ENCODE measurements around the gene RNF220.
A peak's percentile ranks its signal among the peaks of the same experiment; 100 is the strongest.

The RNF220 gene

DNA sequence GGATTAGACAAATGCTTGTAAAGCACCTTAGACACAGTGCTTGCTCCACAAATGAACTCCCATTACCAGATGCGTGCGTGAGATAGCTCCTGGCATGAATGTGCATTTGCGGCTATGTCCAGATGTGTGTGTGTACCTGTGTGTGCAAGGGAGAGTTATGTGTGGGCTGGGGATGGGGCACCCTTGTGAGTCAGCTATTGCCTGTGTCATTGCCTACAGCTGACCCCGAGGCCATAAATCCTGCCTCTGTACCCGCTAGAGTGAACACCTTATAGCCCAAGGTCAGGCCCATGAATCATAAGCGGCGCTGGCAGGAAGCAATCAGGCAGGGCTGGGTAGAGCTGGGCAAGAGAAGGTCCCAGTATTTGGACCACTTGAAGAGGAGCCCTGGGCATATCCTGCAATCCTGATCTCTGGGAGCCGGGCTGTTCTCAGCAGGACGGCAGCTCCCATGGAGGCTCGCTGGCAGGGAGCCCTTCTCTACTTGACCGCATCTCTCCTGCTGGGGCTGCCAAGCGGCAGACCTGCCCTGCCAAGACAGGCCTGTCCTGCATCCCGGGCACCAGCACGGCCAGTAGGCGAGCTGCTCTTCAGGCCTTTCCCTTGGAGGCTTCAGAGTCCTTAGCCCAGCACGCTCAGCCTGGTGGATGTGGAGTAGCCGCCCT lies 182.9 kb downstream of the RNF220 start:
- no peak for DNase-seq (ENCODE audit: low read depth)

DNA sequence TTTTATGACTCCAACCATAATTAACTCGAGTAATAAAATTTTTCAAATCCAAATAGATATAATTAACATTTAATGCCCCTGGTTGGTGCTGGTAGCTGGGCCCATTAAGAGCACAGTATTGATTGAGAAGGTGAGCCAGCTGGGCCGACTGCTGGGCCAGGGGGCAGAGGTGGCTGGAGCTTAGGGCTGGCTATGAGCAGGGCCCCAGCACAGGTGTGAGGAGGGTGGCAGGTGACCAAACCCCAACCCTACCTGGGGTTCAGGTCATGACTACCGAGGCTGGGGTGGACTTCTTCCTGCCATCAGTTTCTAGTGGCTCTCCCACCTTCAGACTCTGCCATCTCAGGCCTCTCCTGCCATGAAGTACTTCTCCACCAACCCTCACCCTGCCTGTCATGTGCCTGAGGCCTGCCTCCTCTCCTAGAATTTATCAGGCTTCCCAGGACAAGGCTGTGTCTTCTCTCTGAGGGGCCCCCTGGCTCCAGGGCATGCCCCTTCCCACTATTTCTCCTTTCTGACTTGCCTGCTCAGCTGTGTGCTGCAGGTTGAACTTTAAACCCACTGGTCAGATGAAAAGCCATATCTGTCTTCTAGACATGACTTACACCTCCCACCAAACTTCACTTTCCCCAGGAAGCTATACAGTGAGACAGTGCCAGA lies 183.6 kb downstream of the RNF220 start:
- DNase-seq (ENCODE audit: low read depth): no peak

DNA sequence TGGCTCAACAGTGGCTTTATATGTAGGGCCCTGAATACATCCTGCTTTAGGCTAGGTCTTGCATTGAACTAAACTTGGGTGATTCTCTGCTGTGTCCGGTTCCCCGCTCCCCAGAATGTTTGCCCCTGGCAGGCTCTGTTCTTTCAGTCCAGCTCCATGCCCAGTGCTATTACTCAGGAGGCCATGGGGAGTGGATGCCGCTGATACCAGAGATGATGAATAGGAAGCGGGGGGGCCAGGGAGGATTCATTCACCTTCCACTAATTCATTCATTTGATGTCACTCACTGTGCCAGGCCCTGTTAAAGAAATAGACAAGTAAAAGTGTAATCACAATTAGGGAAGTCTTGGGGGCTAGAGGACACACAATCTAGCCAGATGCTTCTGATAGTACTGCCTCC lies 185.4 kb downstream of the RNF220 start:
- no peak for DNase-seq (ENCODE audit: low read depth)

DNA sequence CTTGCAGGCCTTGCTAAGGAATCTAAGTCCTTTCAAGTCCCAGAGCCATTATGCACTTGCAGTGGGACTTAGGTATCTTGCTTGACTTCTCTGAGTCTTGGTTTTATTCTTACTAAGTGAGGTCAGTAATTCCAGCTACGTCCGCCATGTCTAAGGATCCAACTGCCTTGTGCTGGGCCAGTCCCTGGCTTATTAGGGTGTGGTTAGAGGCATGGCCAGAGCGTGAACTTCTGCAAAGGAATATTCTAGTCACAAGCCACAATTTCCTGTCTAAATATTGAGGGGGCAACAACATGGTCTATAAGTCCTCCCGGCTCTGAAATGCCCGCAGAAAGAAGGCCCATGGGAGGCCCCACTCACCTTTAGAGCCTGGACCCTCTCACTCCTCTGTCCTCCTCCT lies 186.3 kb downstream of the RNF220 start:
- no peak for DNase-seq (ENCODE audit: low read depth)

DNA sequence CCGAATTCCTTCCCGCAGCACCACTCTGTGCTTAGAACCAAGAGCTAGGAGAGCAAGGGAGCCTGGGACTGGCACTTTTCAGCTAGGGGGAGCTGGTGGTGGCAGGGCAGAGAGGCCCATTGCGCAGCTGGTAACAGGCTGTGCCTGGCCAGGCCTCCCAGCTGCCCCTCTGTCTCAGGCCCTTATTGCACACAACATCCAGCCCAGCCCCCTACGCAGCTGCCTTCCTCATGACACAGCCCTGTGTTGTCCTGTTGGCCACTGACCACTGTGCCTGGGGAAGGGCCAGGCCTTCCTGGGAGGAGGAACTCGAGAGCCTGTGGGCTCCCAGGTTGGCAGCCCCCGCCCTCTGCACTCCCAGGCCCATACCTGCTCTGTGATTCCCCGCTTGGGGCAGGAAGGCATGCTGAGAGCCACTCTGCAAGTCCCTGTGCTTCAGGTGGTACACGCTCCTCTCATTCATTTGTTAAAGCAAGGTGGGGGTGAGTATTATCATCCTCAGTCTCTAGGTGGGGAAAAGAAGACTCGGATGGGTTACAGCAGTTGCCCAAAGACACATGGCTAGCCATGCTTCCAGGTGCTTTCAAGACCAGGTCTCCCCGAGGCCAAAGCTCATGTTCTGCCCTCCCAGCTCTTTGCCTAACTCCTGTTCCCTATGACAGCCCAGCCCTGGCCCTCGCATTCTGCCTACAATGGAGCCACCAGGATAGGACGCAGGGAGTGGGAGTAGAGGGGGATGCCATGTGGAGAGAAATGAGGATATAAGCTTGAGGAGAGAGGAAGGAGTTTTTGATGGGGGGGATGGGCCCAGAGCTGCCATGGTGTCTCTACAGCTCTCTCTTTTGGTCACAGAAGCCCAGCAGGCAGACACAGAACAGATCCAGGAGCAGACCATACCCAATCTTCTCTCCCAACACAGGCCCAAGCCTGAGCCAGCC lies 187.4 kb downstream of the RNF220 start:
- DNase-seq (ENCODE audit: low read depth): no peak

DNA sequence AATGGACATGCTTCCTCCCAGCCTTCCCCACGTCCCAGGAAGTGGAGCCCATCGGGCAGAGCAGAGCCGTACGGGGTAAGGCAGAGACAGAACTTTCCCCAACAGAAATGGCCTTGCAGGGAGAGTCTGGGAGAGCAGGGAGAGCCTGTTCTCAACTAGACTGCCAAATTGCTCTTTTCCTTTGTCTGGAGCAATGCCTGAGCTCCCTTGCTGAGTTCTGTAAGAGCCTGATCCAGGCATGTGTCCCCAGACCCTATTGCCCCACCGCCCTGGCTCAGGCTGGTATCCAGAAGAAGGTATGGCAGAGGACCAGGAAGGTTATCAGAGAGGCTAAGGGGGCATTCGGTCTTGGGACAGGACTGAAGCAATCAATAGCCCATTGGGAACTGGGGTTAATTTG lies 189.3 kb downstream of the RNF220 start:
- no peak for DNase-seq (ENCODE audit: low read depth)

DNA sequence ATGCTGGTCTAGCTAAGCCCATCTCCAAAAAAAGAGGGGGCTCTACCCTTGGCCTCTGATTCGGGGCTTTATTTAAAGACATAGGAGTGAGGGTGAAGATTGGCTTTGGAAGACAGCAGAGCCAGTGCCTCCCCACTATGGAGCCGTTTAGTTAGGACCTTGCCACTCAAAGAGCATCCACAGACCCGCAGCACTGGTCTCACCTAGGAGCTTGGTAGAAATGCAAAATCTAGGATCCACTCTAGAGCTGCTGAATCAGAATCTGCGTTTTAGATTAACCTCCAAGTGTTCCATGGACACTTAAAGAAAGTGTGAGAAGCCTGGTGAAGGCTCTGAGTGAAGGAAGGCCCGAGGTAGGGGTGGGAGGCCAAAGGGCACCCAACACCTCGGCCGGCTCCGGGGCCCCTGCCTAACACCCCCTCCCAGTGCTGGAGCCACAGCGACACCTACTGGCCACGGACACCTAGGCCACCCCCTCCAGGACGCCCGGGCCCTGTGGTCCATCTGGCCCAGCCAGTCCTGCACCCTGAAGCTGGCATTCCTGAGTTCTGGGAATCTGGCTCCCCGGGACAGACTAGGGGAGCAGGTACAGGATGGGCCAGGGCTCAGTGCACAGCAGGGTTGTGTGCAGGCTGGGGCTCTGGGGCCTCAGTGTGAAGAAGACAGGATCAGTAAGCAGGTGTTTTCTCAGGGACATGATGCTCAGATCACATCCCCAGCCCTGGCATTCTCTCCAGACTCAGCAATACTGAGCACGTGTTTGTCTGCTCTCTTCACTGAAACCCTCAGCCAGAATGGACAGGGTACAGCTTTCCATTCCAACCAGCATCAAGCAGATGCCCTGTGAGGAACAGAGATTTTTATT lies 190.0 kb downstream of the RNF220 start:
- peak; percentile 65 for DNase-seq (ENCODE audit: low read depth)

DNA sequence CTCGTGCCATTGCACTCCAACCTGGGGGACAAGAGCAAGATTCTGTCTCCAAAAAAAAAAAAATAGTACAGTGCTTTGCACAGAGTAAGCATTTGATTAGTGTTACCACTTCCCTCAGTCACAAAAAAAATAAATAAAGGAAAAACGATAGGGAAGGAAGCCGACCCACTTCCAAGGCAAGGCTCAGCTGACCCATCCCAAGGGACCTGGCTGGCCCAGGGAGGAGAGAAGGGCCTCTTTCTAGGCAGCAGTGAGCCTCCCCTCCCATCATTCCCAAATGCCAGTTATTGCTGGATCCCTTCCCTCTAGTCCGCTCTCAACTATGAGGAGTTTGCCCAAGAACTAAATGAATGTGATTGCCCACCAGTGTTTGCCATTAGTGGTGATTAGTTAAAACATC lies 191.5 kb downstream of the RNF220 start:
- DNase-seq (ENCODE audit: low read depth): no peak

DNA sequence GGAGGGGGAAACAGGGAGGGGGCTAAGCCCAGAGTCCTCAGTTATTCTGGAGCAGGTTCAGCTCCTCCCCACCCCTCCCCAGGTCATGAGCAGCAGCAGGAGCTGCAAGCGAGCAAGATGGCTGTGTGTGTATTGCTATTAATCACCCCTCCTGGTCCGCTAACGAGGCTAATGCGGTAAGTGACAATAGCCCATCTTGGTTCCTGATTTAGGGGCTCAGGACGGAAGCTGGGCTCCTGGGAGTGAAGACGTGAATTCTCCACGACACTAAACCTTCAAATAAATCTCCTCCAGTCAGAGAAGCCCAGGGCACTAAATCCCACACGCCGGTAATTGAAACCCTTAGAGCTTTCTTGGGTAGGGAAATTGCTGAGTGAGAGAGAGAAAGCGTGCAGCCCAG lies 193.1 kb downstream of the RNF220 start:
- DNase-seq (ENCODE audit: low read depth): no peak

DNA sequence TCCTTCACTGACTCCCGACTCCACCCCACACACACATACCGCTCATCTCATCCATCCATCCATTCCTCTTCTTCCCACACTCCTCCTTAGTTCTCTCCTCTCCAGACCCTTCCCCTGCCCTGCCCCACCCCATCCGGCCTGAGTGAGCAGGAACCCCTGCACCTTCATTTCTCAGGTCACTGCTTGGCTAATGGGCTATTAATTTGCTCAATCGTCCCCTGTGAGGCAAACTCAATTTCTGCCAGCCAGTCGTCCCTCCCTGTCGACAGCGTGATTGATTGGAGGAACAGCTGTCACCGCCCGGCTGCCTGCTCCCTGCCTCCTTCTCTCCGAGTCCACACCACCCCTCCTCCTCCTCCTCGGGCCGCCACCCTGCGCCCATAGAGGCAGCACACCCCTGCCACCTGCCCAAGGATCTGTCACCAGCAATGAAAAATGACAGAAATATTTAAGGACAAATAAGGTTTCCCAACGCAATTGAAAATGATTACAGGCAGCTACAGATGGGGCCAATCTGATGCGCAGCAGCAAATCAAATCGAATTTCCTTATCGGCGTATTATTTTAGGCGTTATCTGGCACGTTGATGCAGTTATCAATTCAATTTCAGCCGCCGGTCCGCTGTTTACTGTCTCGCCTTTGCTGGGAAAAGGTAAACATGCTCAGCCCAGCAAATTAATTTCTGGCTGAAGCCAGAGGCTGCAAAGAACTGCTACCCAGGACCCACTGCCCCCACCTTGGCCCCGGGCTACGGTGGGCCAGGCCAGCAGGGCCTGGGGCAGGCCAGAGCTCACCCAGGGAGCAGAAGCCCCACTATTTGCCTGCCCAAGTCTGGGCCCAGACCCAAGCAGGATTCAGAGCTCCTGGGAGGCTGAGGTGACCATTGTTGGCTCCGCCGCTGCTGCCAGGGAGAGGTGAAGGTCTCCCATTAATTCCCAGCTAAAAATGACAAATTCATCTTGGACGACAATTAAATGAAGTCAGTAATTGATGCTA lies 197.9 kb downstream of the RNF220 start:
- no peak for DNase-seq (ENCODE audit: low read depth)

DNA sequence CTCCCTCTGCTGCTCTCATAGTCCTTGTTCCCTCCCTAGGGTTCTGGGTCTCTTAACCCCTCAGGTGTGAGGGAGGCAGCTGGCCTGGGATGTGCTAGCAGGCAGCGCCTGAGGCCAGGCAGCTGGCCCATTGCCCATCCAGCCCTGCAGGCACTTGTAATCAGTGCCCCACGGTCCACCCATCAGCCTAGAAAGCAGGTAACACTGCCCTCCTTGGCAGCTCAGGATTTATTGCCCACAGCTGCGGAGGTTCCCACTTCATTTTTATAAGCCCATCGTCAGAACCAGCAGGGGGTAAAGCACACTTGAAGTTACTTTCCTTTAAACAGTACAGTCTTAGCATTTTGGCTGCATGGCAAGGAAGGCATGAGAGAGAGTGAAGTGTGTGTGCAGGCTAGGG lies 198.7 kb downstream of the RNF220 start:
- DNase-seq (ENCODE audit: low read depth): no peak

DNA sequence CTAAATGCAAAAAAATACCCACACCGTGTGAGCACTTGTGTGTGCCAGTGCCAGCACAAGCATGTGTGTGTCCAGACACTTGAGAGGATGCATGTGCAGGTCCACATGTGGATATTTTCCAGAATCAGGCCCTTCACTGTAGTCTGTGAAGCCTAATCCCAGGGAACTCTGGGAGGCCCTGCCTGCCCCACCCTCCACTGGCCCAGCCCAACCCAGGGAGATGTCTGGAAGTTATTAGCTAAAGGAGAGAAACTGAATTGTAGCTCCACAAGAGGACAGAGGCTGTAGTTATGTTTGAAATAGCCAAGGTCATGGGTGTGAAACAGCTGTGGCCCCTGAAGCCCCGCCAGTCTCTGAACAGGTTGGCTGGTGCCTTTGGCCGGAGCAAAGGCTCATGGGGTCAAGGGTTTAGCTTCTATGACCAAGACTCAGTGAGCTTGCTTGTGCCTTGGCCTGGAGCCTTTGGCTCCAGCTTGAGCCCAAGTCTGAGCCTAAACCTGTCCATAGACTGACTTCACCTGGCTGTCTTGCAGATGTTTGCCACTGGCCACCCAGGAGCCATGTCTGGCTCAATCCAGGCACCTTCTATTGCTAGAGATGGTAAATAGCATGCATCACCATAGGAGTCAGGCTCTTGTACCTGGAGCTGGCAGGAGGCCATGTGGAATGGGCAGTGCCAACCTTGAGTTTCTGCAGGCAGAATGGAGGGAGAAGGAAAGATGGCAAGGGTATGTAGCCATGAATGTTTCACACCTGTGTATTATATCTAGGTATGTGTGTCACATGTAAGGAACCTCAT lies 199.3 kb downstream of the RNF220 start:
- DNase-seq (ENCODE audit: low read depth): no peak

DNA sequence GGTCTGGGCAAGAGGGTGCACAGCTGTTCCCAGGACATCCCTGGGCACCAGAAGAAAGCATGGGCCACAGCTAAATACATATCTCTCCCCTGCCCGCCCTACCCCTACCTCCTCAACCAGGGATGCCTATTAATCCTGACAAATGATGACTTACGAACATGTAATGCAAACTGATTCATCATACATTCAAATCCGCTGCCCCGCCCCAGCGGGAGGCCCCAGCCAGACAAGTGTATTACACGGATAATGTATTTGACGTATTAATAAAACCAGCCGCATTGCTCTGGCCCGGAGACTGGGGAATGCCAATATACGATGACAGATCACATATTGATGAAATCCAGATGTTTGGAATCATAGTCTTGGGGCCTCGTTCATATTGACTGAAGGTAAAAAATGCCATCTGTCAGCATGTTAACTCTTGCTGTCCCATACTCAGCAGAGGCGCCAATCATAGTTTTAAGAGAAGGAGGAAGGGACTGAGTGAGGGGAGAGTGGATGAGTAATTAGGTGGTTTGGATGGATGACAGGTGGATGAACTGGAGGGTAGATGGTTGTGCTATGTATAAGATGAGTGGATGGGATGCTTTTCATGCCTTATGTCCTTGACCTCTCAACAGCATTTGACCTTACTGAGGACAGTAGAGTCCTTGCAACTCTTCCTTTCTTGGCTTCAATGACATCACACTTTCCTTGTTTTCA lies 201.0 kb downstream of the RNF220 start:
- DNase-seq (ENCODE audit: low read depth): no peak

DNA sequence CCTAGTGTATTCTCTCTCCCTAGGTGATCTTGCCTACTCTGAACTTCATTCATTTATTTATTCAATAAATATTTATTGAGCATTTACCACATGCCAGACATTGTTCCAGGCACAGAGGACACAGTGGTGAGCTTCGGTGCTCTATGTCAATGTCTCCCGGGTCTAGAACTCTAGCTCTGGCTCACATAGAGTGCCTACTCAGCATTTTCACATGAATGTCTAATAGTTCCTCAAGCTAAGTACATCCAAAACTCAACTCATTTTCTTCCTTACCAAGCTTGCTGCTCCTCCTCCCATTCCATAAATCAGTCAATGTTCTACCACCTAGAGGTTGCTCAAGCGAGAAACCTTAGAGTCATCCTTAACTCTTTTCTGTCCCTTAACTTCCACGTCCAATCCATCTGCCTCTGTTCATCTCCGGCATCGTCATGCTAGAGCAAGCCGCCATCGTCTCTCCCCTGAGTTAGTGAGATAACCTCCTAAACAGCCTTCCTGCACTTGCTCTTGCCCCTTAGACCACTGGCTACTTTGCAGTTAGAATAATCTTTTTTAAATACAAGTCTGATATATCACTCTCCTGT lies 201.7 kb downstream of the RNF220 start:
- DNase-seq (ENCODE audit: low read depth): no peak

DNA sequence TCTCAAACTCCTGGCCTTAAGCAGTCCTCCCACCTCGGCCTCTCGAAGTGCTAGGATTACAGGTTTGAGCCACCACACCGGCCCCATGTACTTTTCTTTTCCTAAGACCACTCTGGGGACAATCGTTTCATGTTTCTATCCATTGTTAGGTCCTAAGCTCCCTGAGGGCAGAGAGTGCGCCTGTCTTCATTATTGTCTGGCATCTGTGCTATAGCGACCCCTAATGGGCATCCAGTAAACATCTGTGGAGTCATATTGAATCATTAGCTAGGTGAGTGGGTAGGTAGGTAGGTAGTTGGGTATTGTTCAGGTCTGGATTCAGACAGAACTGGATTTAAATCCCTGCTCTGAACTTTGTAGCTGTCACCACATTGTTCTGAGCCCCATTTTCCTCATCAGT lies 203.1 kb downstream of the RNF220 start:
- no peak for DNase-seq (ENCODE audit: low read depth)

DNA sequence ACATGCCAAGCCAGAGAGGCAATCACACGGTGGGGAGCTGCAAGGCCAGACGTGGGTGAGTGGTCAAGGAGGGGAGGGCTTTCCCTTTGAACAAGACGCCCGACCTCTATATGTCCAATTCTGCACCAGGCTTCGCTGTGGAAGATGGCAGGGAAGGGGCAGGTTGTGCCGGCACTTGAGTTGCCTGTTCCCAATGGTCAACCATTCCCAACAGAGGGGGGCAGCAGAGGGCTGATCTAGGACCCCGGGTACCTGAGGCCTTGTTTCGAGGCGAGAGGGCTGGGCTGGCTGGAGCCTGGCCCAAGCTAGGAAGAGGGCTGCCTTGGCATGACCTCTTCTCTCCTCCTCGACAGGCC lies 204.3 kb downstream of the RNF220 start:
- DNase-seq (ENCODE audit: low read depth): no peak

DNA sequence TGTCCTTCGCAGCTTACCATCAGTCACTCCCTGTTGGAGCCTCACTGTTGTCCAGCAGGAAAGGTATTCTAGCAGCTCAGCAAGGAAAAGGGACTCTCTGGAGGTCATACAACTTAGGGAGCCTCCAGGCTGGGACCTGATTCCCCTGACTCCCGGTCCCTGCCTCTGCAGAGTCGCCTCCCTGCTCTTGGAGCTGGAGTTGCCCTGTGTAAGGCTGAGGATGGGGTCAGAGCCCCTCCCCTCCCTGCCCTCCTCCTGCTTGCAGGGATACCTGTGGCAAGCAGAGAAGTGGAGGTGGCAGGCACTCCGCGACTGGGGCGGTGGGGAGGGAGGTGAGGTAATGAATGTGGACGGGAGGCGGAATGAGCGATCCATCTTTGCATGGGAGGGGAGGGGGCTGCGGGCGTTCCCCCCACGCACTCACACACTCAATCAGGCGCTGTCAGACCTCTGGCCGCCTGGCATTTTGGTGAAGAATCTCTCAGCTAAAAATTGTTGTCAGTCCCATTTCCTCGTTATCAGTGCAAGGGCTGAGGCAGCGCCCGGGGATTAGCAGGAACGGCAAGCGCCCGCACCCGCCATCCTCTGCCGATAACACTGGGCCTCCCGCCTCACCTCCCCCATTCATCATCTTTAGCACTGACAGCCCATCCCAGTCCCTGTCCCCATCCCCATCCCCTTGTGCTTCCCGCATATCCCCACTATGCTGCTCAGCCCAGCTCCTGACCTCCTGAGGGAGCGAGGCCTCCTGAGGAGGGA lies 204.9 kb downstream of the RNF220 start:
- DNase-seq (ENCODE audit: low read depth): no peak

DNA sequence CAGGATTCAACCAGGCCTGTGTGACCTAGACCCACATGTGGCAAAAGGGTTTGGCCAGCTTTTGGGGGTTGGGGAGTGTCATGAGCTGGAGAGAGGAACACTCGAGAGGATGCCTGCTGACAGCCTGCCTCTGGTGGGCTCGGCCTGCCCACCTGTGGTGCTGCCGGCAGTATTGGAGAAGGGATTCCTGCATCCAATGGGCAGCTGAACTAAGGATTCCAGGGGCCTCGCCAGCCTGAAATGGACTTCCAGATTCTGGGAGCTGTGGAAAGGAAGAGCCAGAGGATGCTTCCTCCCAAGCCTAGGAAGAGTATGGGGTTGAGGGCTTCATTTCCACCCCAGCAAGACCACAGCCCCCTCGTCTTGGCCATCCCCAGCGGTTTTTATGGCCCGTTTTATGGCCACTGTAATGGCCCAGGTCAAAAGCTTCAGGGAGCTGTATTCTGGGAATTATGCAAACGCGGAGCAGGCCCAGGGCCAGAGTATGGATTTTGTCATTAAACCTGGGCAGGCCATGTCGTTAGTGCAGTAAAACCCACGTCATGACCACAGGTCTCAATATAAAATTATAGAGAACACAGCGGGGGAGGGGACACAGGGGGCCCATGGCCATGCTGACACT lies 205.6 kb downstream of the RNF220 start:
- DNase-seq (ENCODE audit: low read depth): no peak

Data from activated gamma-delta T cell treated with anti-CD3 and anti-CD28 coated beads, Interleukin-2, amount 50 U/mL, for 16 hours (primary cell).